ENCODE data around the gene C11orf98. TPM values are rescaled to one million over a fixed set of nuclear protein-coding genes. Genes with fewer than 3 reads are reported as not detected.

Gene C11orf98
- total and polyA plus RNA-seq, 2 donors (not counting 1 experiment from before 2014, with no cell fraction given), result 33.4 to 38.2 TPM

- no peak for TF ChIP-seq EZH2 (IDR thresholded peaks at IDR 0.05; ENCODE audit: low read length, missing control alignments)
- no peak for TF ChIP-seq CTCF (conservative IDR thresholded peaks at IDR 0.05 in 1 of 2, IDR thresholded peaks at IDR 0.05 in 1 of 2; ENCODE audit: low read depth in 1 of 2, low read length in 2 of 2)
- Histone ChIP-seq H3K4me3 (replicated peaks in 1 of 4; ENCODE audit: control extremely low read depth in 1 of 4, insufficient read depth in 1 of 4, low read depth in 3 of 4, low read length in 4 of 4) (peak within 1 kb of the TSS; percentile 51 to 92 (median 66)), H2AFZ (ENCODE audit: low read length) (peak within 1 kb of the TSS; percentile 68), H3K4me1 (ENCODE audit: control insufficient read depth, extremely low read depth, insufficient read depth, low read length) (peaks cover 2% of the 10 kb centered on the region), H3K27me3 (ENCODE audit: control insufficient read depth, insufficient read depth, low read length) (no peaks in the 10 kb centered on the region), H3K9ac (ENCODE audit: insufficient read depth, low read length) (peak within 1 kb of the TSS; percentile 66), H3K36me3 (ENCODE audit: control insufficient read depth, insufficient read depth, low read length) (peaks cover 9% of the 10 kb centered on the region), H3K27ac (ENCODE audit: insufficient read depth, low read length) (peak within 1 kb of the TSS; percentile 70), H3K79me2 (ENCODE audit: control insufficient read depth, insufficient read depth, low read length) (peaks cover 12% of the 10 kb centered on the region), H4K20me1 (ENCODE audit: control insufficient read depth, extremely low read depth, insufficient read depth, low read length) (no peaks in the 10 kb centered on the region), H3K9me3 (ENCODE audit: control insufficient read depth, insufficient read depth, low read depth, low read length) (no peaks in the 10 kb centered on the region), H3K4me2 (ENCODE audit: extremely low read depth, insufficient read depth, low read length) (peak within 1 kb of the TSS; percentile 88)
- peak; percentile 88 to 92 for DNase-seq (ENCODE audit: low read depth in 2 of 2)
Observed at GRCh38 chr11:62671608-62672389, 6.8 kb upstream of the C11orf98 start, which contains the start of the genes LBHD1 and UQCC3. Gene LBHD1 (minus strand): TSS chr11:62672267. CDS start chr11:62670031, 2,236 bp downstream. Gene UQCC3 (plus strand): TSS chr11:62671673. CDS start chr11:62671746, 73 bp downstream.

- Histone ChIP-seq H3K4me3 (replicated peaks in 1 of 4; ENCODE audit: control extremely low read depth in 1 of 4, insufficient read depth in 1 of 4, low read depth in 3 of 4, low read length in 4 of 4) (peak overlapping the region; percentile 51 to 92 (median 66)), H3K4me1 (ENCODE audit: control insufficient read depth, extremely low read depth, insufficient read depth, low read length) (peaks cover 8% of the 10 kb centered on the region), H3K9me3 (ENCODE audit: control insufficient read depth, insufficient read depth, low read depth, low read length) (no peaks in the 10 kb centered on the region), H3K4me2 (ENCODE audit: extremely low read depth, insufficient read depth, low read length) (peak overlapping the region; percentile 75), H3K27ac (ENCODE audit: insufficient read depth, low read length) (peak overlapping the region; percentile 70), H3K9ac (ENCODE audit: insufficient read depth, low read length) (peak overlapping the region; percentile 66), H3K27me3 (ENCODE audit: control insufficient read depth, insufficient read depth, low read length) (no peaks in the 10 kb centered on the region), H3K36me3 (ENCODE audit: control insufficient read depth, insufficient read depth, low read length) (peaks cover 10% of the 10 kb centered on the region), H3K79me2 (ENCODE audit: control insufficient read depth, insufficient read depth, low read length) (peaks cover 18% of the 10 kb centered on the region), H4K20me1 (ENCODE audit: control insufficient read depth, extremely low read depth, insufficient read depth, low read length) (no peaks in the 10 kb centered on the region), H2AFZ (ENCODE audit: low read length) (peak overlapping the region; percentile 68)
- no peak for DNase-seq (ENCODE audit: low read depth in 2 of 2)
- TF ChIP-seq EZH2 (IDR thresholded peaks at IDR 0.05; ENCODE audit: low read length, missing control alignments) (no peak), CTCF (conservative IDR thresholded peaks at IDR 0.05 in 1 of 2, IDR thresholded peaks at IDR 0.05 in 1 of 2; ENCODE audit: low read depth in 1 of 2, low read length in 2 of 2) (no peak)
Observed at GRCh38 chr11:62671236-62671607, 6.2 kb upstream of the C11orf98 start.

- TF ChIP-seq CTCF (conservative IDR thresholded peaks at IDR 0.05 in 1 of 2, IDR thresholded peaks at IDR 0.05 in 1 of 2; ENCODE audit: low read depth in 1 of 2, low read length in 2 of 2) (no peak), EZH2 (IDR thresholded peaks at IDR 0.05; ENCODE audit: low read length, missing control alignments) (no peak)
- H3K27ac ChIP-seq (ENCODE audit: insufficient read depth, low read length), result no peak overlapping the region
- H3K4me2 ChIP-seq (ENCODE audit: extremely low read depth, insufficient read depth, low read length), result no peak overlapping the region
- no peak for DNase-seq (ENCODE audit: low read depth in 2 of 2)
- H3K4me1 ChIP-seq (ENCODE audit: control insufficient read depth, extremely low read depth, insufficient read depth, low read length), result peaks cover 10% of the 10 kb centered on the region
- no peak overlapping the region for H3K9ac ChIP-seq (ENCODE audit: insufficient read depth, low read length)
- H3K27me3 ChIP-seq (ENCODE audit: control insufficient read depth, insufficient read depth, low read length), result no peaks in the 10 kb centered on the region
- peaks cover 11% of the 10 kb centered on the region for H3K36me3 ChIP-seq (ENCODE audit: control insufficient read depth, insufficient read depth, low read length)
- H3K4me3 ChIP-seq (replicated peaks in 1 of 4; ENCODE audit: control extremely low read depth in 1 of 4, insufficient read depth in 1 of 4, low read depth in 3 of 4, low read length in 4 of 4), result no peak overlapping the region
- no peaks in the 10 kb centered on the region for H3K9me3 ChIP-seq (ENCODE audit: control insufficient read depth, insufficient read depth, low read depth, low read length)
- peaks cover 30% of the 10 kb centered on the region for H3K79me2 ChIP-seq (ENCODE audit: control insufficient read depth, insufficient read depth, low read length)
- no peaks in the 10 kb centered on the region for H4K20me1 ChIP-seq (ENCODE audit: control insufficient read depth, extremely low read depth, insufficient read depth, low read length)
- H2AFZ ChIP-seq (ENCODE audit: low read length), result no peak overlapping the region
Observed at GRCh38 chr11:62669420-62670161, 4.6 kb upstream of the C11orf98 start.
